Measurements from ENCODE around the gene ZNF662. TPM values are rescaled to one million over a fixed set of nuclear protein-coding genes. Genes with fewer than 3 reads are reported as not detected.

Gene ZNF662
- total RNA-seq (2022; extraction: Qiagen RNA extraction; ENCODE audit: low read depth), result not detected in 5 replicates

GRCh38 chr3:42906070-42906847 is at the start of gene ZNF662:
ZNF662 (plus strand) TSS chr3:42906142; CDS start chr3:42908115, 1,973 bp downstream.

GRCh38 chr3:42875325-42876151 is 30.4 kb upstream of the ZNF662 start, which contains the start of gene CYP8B1:
CYP8B1 (minus strand) TSS chr3:42875879; CDS start chr3:42875816, 63 bp downstream.

Other genes with a start within 250 kb of the ZNF662 start
- not detected in 5 replicates for gene KLHL40, start 220.6 kb upstream of the ZNF662 start, total RNA-seq (2022; extraction: Qiagen RNA extraction; ENCODE audit: low read depth)
- not detected in 5 replicates for gene HHATL, start 203.3 kb upstream of the ZNF662 start, total RNA-seq (2022; extraction: Qiagen RNA extraction; ENCODE audit: low read depth)
- 0.28 to 0.98 TPM (median 0.43 TPM) in 5 replicates for gene CCDC13, start 132.9 kb upstream of the ZNF662 start, total RNA-seq (2022; extraction: Qiagen RNA extraction; ENCODE audit: low read depth)
- 66.2 to 97.5 TPM (median 72.6 TPM) in 5 replicates for gene HIGD1A, start 101.7 kb upstream of the ZNF662 start, total RNA-seq (2022; extraction: Qiagen RNA extraction; ENCODE audit: low read depth)
- gene ACKR2, start 96.7 kb upstream of the ZNF662 start, total RNA-seq (2022; extraction: Qiagen RNA extraction; ENCODE audit: low read depth), result 0.07 TPM in 1 of 5 replicates, not detected in the others
- not detected in 5 replicates for gene CYP8B1, start 30.3 kb upstream of the ZNF662 start, total RNA-seq (2022; extraction: Qiagen RNA extraction; ENCODE audit: low read depth)
- gene GASK1A, start 73.2 kb downstream of the ZNF662 start, total RNA-seq (2022; extraction: Qiagen RNA extraction; ENCODE audit: low read depth), result not detected in 5 replicates
- 5.2 to 9.8 TPM (median 8.6 TPM) in 5 replicates for gene POMGNT2, start 199.9 kb downstream of the ZNF662 start, total RNA-seq (2022; extraction: Qiagen RNA extraction; ENCODE audit: low read depth)

All from A549 treated with CpdA at 1 μM for 4 hours (cell line).